ENCODE data around the gene CDK16. TPM values are rescaled to one million over a fixed set of nuclear protein-coding genes. Genes with fewer than 3 reads are reported as not detected.

The CDK16 gene
- total and polyA plus RNA-seq, 2 of the 13 experiments (the other 11 are each of a cell fraction or from before 2014, with no cell fraction given): 64.5 to 225 TPM

DNA sequence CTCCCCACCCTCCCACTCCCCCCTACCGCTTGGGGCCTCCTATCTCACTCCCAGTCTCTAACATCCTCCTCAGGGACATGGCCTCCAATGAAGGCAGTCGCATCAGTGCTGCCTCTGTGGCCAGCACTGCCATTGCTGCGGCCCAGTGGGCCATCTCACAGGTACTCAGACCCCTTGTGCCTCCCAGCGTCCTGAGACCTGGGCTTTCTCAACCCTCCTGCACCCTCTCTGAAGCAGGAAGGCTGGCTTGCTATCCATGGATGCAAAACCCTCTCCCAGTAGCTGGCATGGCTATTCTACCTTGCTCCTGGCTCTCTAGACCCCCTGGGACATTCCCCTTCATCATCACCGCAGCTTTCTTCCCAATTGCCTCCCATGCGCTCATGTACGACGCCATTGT lies 38.1 kb upstream of the CDK16 start (continued):
- TF ChIP-seq ZNF264 (CRISPR knock-in tag; IDR thresholded peaks at IDR 0.05) (no peak), ZNF709 (CRISPR knock-in tag; IDR thresholded peaks at IDR 0.05) (no peak)

DNA sequence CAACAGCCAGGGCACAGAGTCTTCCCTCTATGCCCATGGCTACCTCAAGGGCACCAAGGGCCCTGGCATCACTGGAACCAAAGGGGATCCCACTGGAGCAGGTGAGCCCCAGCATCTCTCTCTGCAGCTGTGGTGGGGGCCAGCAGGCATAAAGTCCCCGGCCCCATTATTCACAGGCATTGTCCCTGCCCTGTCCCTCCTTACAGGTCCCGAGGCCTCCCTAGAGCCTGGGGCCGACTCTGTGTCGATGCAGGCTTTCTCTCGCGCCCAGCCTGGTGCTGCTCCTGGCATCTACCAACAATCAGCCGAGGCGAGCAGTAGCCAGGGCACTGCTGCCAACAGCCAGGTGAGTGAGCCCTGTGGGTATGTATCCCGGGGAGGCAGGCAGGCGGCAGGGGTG lies 37.2 kb upstream of the CDK16 start:
- no TSS peak for BruUV-seq (replicated peaks)
- in situ Hi-C loops (cut with HindIII; ENCODE audit: extremely low pct_ligation_motif_present, low pct_unique_long_range_greater_than_20kb): no loop called here

DNA sequence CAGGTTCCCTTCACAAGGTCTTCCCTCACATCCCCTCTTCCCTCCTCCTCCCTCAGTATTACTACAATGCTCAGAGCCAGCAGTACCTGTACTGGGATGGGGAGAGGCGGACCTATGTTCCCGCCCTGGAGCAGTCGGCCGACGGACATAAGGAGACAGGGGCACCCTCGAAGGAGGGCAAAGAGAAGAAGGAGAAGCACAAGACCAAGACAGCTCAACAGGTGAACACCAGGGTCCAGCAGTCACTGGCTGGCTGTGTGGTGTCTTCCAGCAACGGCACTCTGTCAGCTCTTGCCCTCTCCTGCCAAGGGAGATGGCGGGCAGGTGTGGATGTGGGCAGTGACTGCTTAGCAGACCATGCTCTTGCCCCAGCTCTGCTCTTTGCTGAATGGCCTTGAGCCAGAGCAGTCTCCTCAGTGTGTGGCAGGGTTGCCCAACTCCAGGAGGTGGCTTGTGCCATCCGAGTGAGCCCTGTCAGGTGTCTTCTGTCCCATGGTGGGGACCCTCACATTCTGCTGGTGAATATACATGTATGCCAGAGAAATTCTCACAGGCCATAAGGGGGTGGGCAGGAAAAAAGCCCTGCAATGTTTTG lies 36.3 kb upstream of the CDK16 start:
- no TSS peak for BruUV-seq (replicated peaks)
- CTCF ChIA-PET (ENCODE audit: low intra/inter-chr PET ratio, low total read pairs): no interaction called here
- ATAC-seq (no peak), DNase-seq (ENCODE audit: low spot score) (no peak), FAIRE-seq (no peak)
- WGBS (ENCODE audit: low lambda C conversion rate): 96% methylated on average over 7 of the region's 9 CpGs
- H4K20me1 ChIP-seq (ENCODE audit: insufficient read depth, low read length): no peaks in the 10 kb centered on the region
- peaks cover 17 to 19% of the 10 kb centered on the region in 2 experiments; a peak in 3 of 5 replicates for H3K36me3 ChIP-seq (replicated peaks in 1 of 2; ENCODE audit: control insufficient read depth in 1 of 2, insufficient read depth in 2 of 2, low read length in 2 of 2)
- intact Hi-C loops (cut with micrococcal nuclease; ENCODE audit: unreplicated experiment) (no loop called here), in situ Hi-C loops (cut with HindIII; ENCODE audit: extremely low pct_ligation_motif_present, low pct_unique_long_range_greater_than_20kb) (no loop called here)
- H2AFZ ChIP-seq (ENCODE audit: low read length): no peak overlapping the region
- H3K9me3 ChIP-seq (ENCODE audit: low read length): no peaks in the 10 kb centered on the region
- no peak overlapping the region for H3K27ac ChIP-seq (ENCODE audit: extremely low read length, insufficient read depth, low read length)
- no peaks in the 10 kb centered on the region for H3K27me3 ChIP-seq (ENCODE audit: control insufficient read depth in 1 of 2, insufficient read depth in 2 of 2, low read length in 2 of 2)
- no peak overlapping the region for H3K9ac ChIP-seq (ENCODE audit: insufficient read depth, low read depth, low read length)
- no peak overlapping the region for H3K4me2 ChIP-seq (ENCODE audit: low read depth, low read length)
- no peaks in the 10 kb centered on the region for H3K79me2 ChIP-seq (ENCODE audit: insufficient read depth, low read length)
- H3K4me3 ChIP-seq (replicated peaks in 1 of 3; ENCODE audit: insufficient read depth in 1 of 3, low read depth in 2 of 3, low read length in 3 of 3): no peak overlapping the region
- H3K4me1 ChIP-seq (ENCODE audit: insufficient read depth, low read length): no peaks in the 10 kb centered on the region
- POLR2A ChIA-PET: no interaction called here
- TF ChIP-seq STAG1 (CRISPR knock-in tag; IDR thresholded peaks at IDR 0.05): no peak
- TF ChIP-seq SP1 (IDR thresholded peaks at IDR 0.05): no peak
- TF ChIP-seq SP1 (CRISPR knock-in tag; IDR thresholded peaks at IDR 0.05): no peak
- TF ChIP-seq, protein P1, sequence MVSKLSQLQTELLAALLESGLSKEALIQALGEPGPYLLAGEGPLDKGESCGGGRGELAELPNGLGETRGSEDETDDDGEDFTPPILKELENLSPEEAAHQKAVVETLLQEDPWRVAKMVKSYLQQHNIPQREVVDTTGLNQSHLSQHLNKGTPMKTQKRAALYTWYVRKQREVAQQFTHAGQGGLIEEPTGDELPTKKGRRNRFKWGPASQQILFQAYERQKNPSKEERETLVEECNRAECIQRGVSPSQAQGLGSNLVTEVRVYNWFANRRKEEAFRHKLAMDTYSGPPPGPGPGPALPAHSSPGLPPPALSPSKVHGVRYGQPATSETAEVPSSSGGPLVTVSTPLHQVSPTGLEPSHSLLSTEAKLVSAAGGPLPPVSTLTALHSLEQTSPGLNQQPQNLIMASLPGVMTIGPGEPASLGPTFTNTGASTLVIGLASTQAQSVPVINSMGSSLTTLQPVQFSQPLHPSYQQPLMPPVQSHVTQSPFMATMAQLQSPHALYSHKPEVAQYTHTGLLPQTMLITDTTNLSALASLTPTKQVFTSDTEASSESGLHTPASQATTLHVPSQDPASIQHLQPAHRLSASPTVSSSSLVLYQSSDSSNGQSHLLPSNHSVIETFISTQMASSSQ (IDR thresholded peaks at IDR 0.05; ENCODE audit: low read depth): no peak
- TF ChIP-seq, protein P1 (CRISPR knock-in tag; IDR thresholded peaks at IDR 0.05; ENCODE audit: borderline replicate concordance): no peak
- TF ChIP-seq ELF4 (CRISPR knock-in tag; IDR thresholded peaks at IDR 0.05; ENCODE audit: borderline replicate concordance): no peak
- TF ChIP-seq ZNF543 (CRISPR knock-in tag; IDR thresholded peaks at IDR 0.05): no peak
- TF ChIP-seq JARID2 (CRISPR knock-in tag; IDR thresholded peaks at IDR 0.05; ENCODE audit: insufficient replicate concordance): no peak
- TF ChIP-seq ZNF746 (CRISPR knock-in tag; IDR thresholded peaks at IDR 0.05): no peak
- TF ChIP-seq ZNF737 (CRISPR knock-in tag; IDR thresholded peaks at IDR 0.05; ENCODE audit: borderline replicate concordance): no peak

More for the DNA sequence above, 37.2 kb upstream of the CDK16 start:
- no peak overlapping the region for H3K4me3 ChIP-seq (replicated peaks in 1 of 3; ENCODE audit: insufficient read depth in 1 of 3, low read depth in 2 of 3, low read length in 3 of 3)
- no peaks in the 10 kb centered on the region for H3K4me1 ChIP-seq (ENCODE audit: insufficient read depth, low read length)
- no peak overlapping the region for H2AFZ ChIP-seq (ENCODE audit: low read length)
- H3K27ac ChIP-seq (ENCODE audit: extremely low read length, insufficient read depth, low read length): no peak overlapping the region
- intact Hi-C loops (cut with micrococcal nuclease; ENCODE audit: unreplicated experiment): no loop called here
- H3K9me3 ChIP-seq (ENCODE audit: low read length): no peaks in the 10 kb centered on the region
- H3K27me3 ChIP-seq (ENCODE audit: control insufficient read depth in 1 of 2, insufficient read depth in 2 of 2, low read length in 2 of 2): no peaks in the 10 kb centered on the region
- POLR2A ChIA-PET: no interaction called here
- H3K36me3 ChIP-seq (replicated peaks in 1 of 2; ENCODE audit: control insufficient read depth in 1 of 2, insufficient read depth in 2 of 2, low read length in 2 of 2): peaks cover 17 to 25% of the 10 kb centered on the region in 2 experiments; a peak in 4 of 5 replicates
- no CpG with 5 or more reads among the region's 10 CpGs for WGBS (ENCODE audit: low lambda C conversion rate)
- CTCF ChIA-PET (ENCODE audit: low intra/inter-chr PET ratio, low total read pairs): no interaction called here
- no peak overlapping the region for H3K9ac ChIP-seq (ENCODE audit: insufficient read depth, low read depth, low read length)
- H3K4me2 ChIP-seq (ENCODE audit: low read depth, low read length): no peak overlapping the region
- ATAC-seq: no peak
- no peak for DNase-seq (ENCODE audit: low spot score)
- no peak for FAIRE-seq
- TF ChIP-seq NFIB (CRISPR knock-in tag; IDR thresholded peaks at IDR 0.05; ENCODE audit: borderline replicate concordance) (no peak), ZNF552 (CRISPR knock-in tag; IDR thresholded peaks at IDR 0.05; ENCODE audit: borderline replicate concordance) (no peak), AGO2 (optimal IDR thresholded peaks at IDR 0.05; ENCODE audit: low read depth, low read length) (peak; percentile 74)
- no peaks in the 10 kb centered on the region for H3K79me2 ChIP-seq (ENCODE audit: insufficient read depth, low read length)
- H4K20me1 ChIP-seq (ENCODE audit: insufficient read depth, low read length): no peaks in the 10 kb centered on the region

All from HepG2 (cell line).